PC-9 (cell line): Measurements from ENCODE around the gene SRM. TPM values are rescaled to one million over a fixed set of nuclear protein-coding genes. Genes with fewer than 3 reads are reported as not detected.

Source experiments
- BruUV-seq: library from RNA; stranded (reverse); fragments of 400-500 nt; replicated peaks from 2 replicates; lab custom pipeline; 2021; lab: Mats Ljungman, UMichigan
- CTCF ChIA-PET: fragments of 300-600 bp; sonication (Branson Sonifier 250); formaldehyde crosslinking; loops from one replicate; lab custom pipeline; 2022; ENCODE audit warnings: antibody characterized with exemption; lab: Charles Lee
- POLR2A ChIA-PET: fragments of 300-600 bp; sonication (Branson Sonifier 250); formaldehyde crosslinking; loops from one replicate; lab custom pipeline; 2022; ENCODE audit warnings: antibody characterized with exemption; ENCODE audit not compliant: unreplicated experiment; lab: Charles Lee
- DNase-seq, 2 experiments: peaks; one replicate each; pipeline versions ENCODE4 v3.0.0 to v3.0.0-alpha.2; 2015 to 2022; ENCODE audit warnings: mixed read lengths in 1 of 2
- H2AFZ ChIP-seq: fragments of 200-600 bp; sonication (generic); 2 replicates; pipeline ENCODE4 v1.8.1; 2017; ENCODE audit warnings: antibody characterized with exemption
- H3F3A ChIP-seq: fragments of 200-600 bp; sonication (generic); 2 replicates; pipeline ENCODE4 v1.8.1; 2017; ENCODE audit warnings: antibody characterized with exemption, mild to moderate bottlenecking, low read depth; ENCODE audit not compliant: insufficient read depth
- H3K27ac ChIP-seq: fragments of 200-600 bp; sonication (generic); 2 replicates; pipeline ENCODE4 v1.6.1; 2016; ENCODE audit warnings: mixed run types
- H3K27me3 ChIP-seq: fragments of 200-600 bp; sonication (generic); 2 replicates; pipeline ENCODE4 v1.6.1; 2016; ENCODE audit warnings: low read depth, mixed run types; ENCODE audit not compliant: insufficient read depth
- H3K36me3 ChIP-seq: fragments of 200-600 bp; sonication (generic); 2 replicates; pipeline ENCODE4 v1.6.1; 2016; ENCODE audit warnings: low read depth, mixed run types
- H3K4me1 ChIP-seq: fragments of 200-600 bp; sonication (generic); replicated peaks from 2 replicates; pipeline ENCODE4 v1.6.1; 2016; ENCODE audit warnings: mixed run types; ENCODE audit not compliant: insufficient read depth
- H3K4me2 ChIP-seq: fragments of 200-600 bp; sonication (generic); 2 replicates; pipeline ENCODE4 v1.6.1; 2017; ENCODE audit warnings: mixed run types
- H3K4me3 ChIP-seq: fragments of 200-600 bp; sonication (generic); 2 replicates; pipeline ENCODE4 v1.6.1; 2016; ENCODE audit warnings: mixed run types
- H3K79me2 ChIP-seq: fragments of 200-600 bp; sonication (generic); 2 replicates; pipeline ENCODE4 v1.6.1; 2017; ENCODE audit warnings: low read depth, mixed run types
- H3K9me2 ChIP-seq: fragments of 200-600 bp; sonication (generic); 2 replicates; pipeline ENCODE4 v1.8.1; 2017; ENCODE audit warnings: mild to moderate bottlenecking; ENCODE audit not compliant: insufficient read depth
- H3K9me3 ChIP-seq: fragments of 200-600 bp; sonication (generic); 2 replicates; pipeline ENCODE4 v1.8.1; 2016; ENCODE audit warnings: low read depth; ENCODE audit not compliant: insufficient read depth
- H4K20me1 ChIP-seq: fragments of 200-600 bp; sonication (generic); 2 replicates; pipeline ENCODE4 v1.8.1; 2017; ENCODE audit not compliant: insufficient read depth
- CTCF ChIP-seq: fragments of 200-600 bp; sonication (generic); conservative IDR thresholded peaks from 2 replicates; pipeline ENCODE4 v1.6.1; 2017; ENCODE audit warnings: mixed run types, antibody characterized with exemption, mild to moderate bottlenecking, moderate library complexity
- EZH2 ChIP-seq: fragments of 200-600 bp; sonication (generic); IDR thresholded peaks from 2 replicates; pipeline ENCODE4 v1.8.0; 2017; ENCODE audit warnings: antibody characterized with exemption, low read depth
- intact Hi-C: fragments of 100-400 bp; cut with micrococcal nuclease; formaldehyde crosslinking; loops from one replicate; pipeline ENCODE4 v1.10.0; 2022; ENCODE audit not compliant: unreplicated experiment
- total RNA-seq: library from RNA; stranded (reverse); gene quantifications from 2 replicates; pipeline ENCODE4 v1.2.3, GENCODE V29; 2021

Gene SRM
- total RNA-seq, 1 experiment from 2014 or later, result 50.3 TPM

- ChIA-PET POLR2A (no interaction called here), CTCF (no interaction called here)
- Histone ChIP-seq H3K4me1 (no peaks in the 10 kb centered on the region), H3K36me3 (no peaks in the 10 kb centered on the region), H4K20me1 (no peaks in the 10 kb centered on the region), H3K4me2 (no peak within 1 kb of the TSS), H3K9me3 (no peaks in the 10 kb centered on the region), H3K27ac (no peak within 1 kb of the TSS), H3K4me3 (no peak within 1 kb of the TSS), H3K9me2 (no peaks in the 10 kb centered on the region), H3K27me3 (no peaks in the 10 kb centered on the region), H2AFZ (no peak within 1 kb of the TSS), H3F3A (no peaks in the 10 kb centered on the region), H3K79me2 (no peaks in the 10 kb centered on the region)
- intact Hi-C loops, result no loop called here
- no peak for TF ChIP-seq EZH2
- no peak for TF ChIP-seq CTCF
- BruUV-seq, result no TSS peak
- no peak for DNase-seq
Measured at GRCh38 chr1:11046625-11047365, 13.0 kb downstream of the SRM start, which contains the start of gene MASP2. TSS of gene MASP2 (minus strand) at chr1:11047239. CDS start at chr1:11047207, 32 bp downstream.

GRCh38 chr1:11046270-11046566 lies 13.6 kb downstream of the SRM start:
- H2AFZ ChIP-seq, result no peak overlapping the region
- no peaks in the 10 kb centered on the region for H3K79me2 ChIP-seq
- ChIA-PET CTCF (no interaction called here), POLR2A (no interaction called here)
- H4K20me1 ChIP-seq, result no peaks in the 10 kb centered on the region
- no peak for DNase-seq
- no peak overlapping the region for H3K4me2 ChIP-seq
- TF ChIP-seq CTCF (no peak), EZH2 (no peak)
- no TSS peak for BruUV-seq
- no peaks in the 10 kb centered on the region for H3K4me1 ChIP-seq
- no peaks in the 10 kb centered on the region for H3K9me2 ChIP-seq
- no peak overlapping the region for H3K4me3 ChIP-seq
- H3K9me3 ChIP-seq, result no peaks in the 10 kb centered on the region
- no peaks in the 10 kb centered on the region for H3F3A ChIP-seq
- intact Hi-C loops, result no loop called here
- no peaks in the 10 kb centered on the region for H3K27me3 ChIP-seq
- H3K27ac ChIP-seq, result no peak overlapping the region
- no peaks in the 10 kb centered on the region for H3K36me3 ChIP-seq

- BruUV-seq, result no TSS peak
- no peak overlapping the region for H3K27ac ChIP-seq
- H3K4me3 ChIP-seq, result no peak overlapping the region
- TF ChIP-seq EZH2, result no peak
- no peak for TF ChIP-seq CTCF
- DNase-seq, result no peak
- no peaks in the 10 kb centered on the region for H4K20me1 ChIP-seq
- ChIA-PET CTCF (no interaction called here), POLR2A (no interaction called here)
- no peak overlapping the region for H3K4me2 ChIP-seq
- H3K9me3 ChIP-seq, result no peaks in the 10 kb centered on the region
- H3K9me2 ChIP-seq, result no peaks in the 10 kb centered on the region
- intact Hi-C loops, result no loop called here
- no peaks in the 10 kb centered on the region for H3F3A ChIP-seq
- H2AFZ ChIP-seq, result no peak overlapping the region
- no peaks in the 10 kb centered on the region for H3K36me3 ChIP-seq
- H3K27me3 ChIP-seq, result no peaks in the 10 kb centered on the region
- no peaks in the 10 kb centered on the region for H3K79me2 ChIP-seq
- H3K4me1 ChIP-seq, result no peaks in the 10 kb centered on the region
Measured at GRCh38 chr1:11045428-11046269, 14.2 kb downstream of the SRM start.
